ENCODE results near the gene ERP27. TPM values are rescaled to one million over a fixed set of nuclear protein-coding genes. Genes with fewer than 3 reads are reported as not detected.

The ERP27 gene
- total RNA-seq, 1 donor from 2014 or later, result 0.87 TPM

DNA sequence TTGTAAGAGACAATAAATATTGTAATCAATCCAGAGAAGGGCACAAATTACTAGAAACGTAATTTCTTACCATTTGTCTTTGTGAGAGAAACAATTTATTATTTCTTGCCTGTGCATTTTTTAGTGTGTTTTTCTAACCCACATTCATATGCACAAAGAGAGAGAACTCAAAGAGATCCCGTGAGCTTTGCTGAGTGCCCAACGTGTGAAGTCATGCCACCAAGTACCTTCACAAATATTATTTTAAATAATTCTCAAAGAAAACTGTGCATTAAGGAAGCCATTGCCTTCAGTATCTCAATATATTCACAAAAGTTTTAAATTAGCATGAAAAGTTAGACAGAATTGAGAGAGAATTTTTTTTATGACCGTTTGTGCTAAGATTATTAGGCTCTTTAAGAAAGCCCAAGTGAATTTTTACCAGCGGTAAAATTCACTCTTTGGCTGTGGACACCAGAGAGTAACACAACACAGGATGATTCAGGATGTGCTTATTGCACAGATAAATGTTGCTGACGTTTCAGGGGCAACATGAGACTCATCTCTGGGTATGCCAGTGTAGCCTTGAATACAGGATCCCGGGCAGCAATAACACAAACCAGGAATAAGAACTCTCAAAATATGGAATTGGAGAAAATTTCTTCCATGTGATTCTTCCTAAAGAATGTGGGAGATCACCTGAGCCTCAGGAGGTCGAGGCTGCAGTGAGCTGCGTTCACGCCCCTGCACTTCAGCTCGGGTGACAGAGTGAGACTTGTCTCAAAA is 20.2 kb upstream of the ERP27 start:
- no peaks in the 10 kb centered on the region for H3K27me3 Mint-ChIP-seq (ENCODE audit: low read depth)
- peak overlapping the region; percentile 45 for H3K27ac Mint-ChIP-seq (ENCODE audit: unreplicated experiment)
- H3K4me1 Mint-ChIP-seq (ENCODE audit: low read depth), result peaks cover 42% of the 10 kb centered on the region
- TF ChIP-seq, protein P1, sequence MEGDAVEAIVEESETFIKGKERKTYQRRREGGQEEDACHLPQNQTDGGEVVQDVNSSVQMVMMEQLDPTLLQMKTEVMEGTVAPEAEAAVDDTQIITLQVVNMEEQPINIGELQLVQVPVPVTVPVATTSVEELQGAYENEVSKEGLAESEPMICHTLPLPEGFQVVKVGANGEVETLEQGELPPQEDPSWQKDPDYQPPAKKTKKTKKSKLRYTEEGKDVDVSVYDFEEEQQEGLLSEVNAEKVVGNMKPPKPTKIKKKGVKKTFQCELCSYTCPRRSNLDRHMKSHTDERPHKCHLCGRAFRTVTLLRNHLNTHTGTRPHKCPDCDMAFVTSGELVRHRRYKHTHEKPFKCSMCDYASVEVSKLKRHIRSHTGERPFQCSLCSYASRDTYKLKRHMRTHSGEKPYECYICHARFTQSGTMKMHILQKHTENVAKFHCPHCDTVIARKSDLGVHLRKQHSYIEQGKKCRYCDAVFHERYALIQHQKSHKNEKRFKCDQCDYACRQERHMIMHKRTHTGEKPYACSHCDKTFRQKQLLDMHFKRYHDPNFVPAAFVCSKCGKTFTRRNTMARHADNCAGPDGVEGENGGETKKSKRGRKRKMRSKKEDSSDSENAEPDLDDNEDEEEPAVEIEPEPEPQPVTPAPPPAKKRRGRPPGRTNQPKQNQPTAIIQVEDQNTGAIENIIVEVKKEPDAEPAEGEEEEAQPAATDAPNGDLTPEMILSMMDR (IDR thresholded peaks at IDR 0.05), result no peak
- no peaks in the 10 kb centered on the region for H3K9me3 Mint-ChIP-seq (ENCODE audit: low read depth)
- H3K36me3 Mint-ChIP-seq (ENCODE audit: low read depth), result no peaks in the 10 kb centered on the region
- no peak overlapping the region for H3K4me3 Mint-ChIP-seq (ENCODE audit: unreplicated experiment)
- DNase-seq (ENCODE audit: low spot score), result no peak

DNA sequence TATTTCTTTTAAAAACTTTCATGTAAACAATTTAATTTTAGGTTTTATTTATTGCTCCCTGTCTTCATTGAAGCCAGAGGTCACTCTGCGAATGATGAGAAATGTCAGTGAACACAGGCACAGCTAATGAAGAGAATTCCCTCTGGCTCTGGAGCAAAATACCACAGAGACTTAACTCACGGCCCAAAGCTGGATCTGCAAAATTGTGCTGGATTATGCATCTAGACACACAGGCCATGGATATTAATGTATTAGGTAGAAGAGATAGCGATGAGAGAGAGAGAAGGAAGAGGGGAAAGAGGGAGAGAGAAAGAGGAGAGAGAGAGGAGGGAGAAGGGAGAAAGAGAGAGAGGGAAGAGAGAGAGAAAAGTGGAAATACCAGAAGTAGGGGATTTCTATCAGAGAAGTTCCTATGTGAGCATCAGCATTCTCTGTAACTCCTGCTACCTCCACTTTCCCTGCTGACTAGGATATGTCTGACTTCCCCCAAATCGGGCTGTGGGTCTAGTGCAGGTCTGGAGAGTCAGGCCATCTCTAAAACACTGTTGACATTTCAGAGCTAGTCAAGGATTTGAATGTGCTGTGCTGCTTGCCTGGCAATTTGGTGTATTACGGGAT is 19.3 kb upstream of the ERP27 start:
- TF ChIP-seq, protein P1 (IDR thresholded peaks at IDR 0.05), result no peak
- H3K27me3 Mint-ChIP-seq (ENCODE audit: low read depth), result no peaks in the 10 kb centered on the region
- H3K4me1 Mint-ChIP-seq (ENCODE audit: low read depth), result peaks cover 48% of the 10 kb centered on the region
- H3K27ac Mint-ChIP-seq (ENCODE audit: unreplicated experiment), result peak overlapping the region; percentile 27
- no peak for DNase-seq (ENCODE audit: low spot score)
- no peaks in the 10 kb centered on the region for H3K9me3 Mint-ChIP-seq (ENCODE audit: low read depth)
- no peaks in the 10 kb centered on the region for H3K36me3 Mint-ChIP-seq (ENCODE audit: low read depth)
- H3K4me3 Mint-ChIP-seq (ENCODE audit: unreplicated experiment), result no peak overlapping the region

- no peak overlapping the region for H3K27ac Mint-ChIP-seq (ENCODE audit: unreplicated experiment)
- no peaks in the 10 kb centered on the region for H3K36me3 Mint-ChIP-seq (ENCODE audit: low read depth)
- H3K27me3 Mint-ChIP-seq (ENCODE audit: low read depth), result no peaks in the 10 kb centered on the region
- TF ChIP-seq, protein P1 (IDR thresholded peaks at IDR 0.05), result no peak
- H3K4me3 Mint-ChIP-seq (ENCODE audit: unreplicated experiment), result no peak overlapping the region
- DNase-seq (ENCODE audit: low spot score), result no peak
- H3K9me3 Mint-ChIP-seq (ENCODE audit: low read depth), result no peaks in the 10 kb centered on the region
- peaks cover 55% of the 10 kb centered on the region for H3K4me1 Mint-ChIP-seq (ENCODE audit: low read depth)
Measured at GRCh38 chr12:14956905-14957304, 18.6 kb upstream of the ERP27 start.

GRCh38 chr12:14956024-14956891 is 17.9 kb upstream of the ERP27 start:
- Mint-ChIP-seq H3K4me1 (ENCODE audit: low read depth) (peaks cover 57% of the 10 kb centered on the region), H3K4me3 (ENCODE audit: unreplicated experiment) (no peak overlapping the region), H3K36me3 (ENCODE audit: low read depth) (no peaks in the 10 kb centered on the region), H3K27ac (ENCODE audit: unreplicated experiment) (no peak overlapping the region), H3K9me3 (ENCODE audit: low read depth) (no peaks in the 10 kb centered on the region), H3K27me3 (ENCODE audit: low read depth) (no peaks in the 10 kb centered on the region)
- TF ChIP-seq, protein P1 (IDR thresholded peaks at IDR 0.05), result no peak
- DNase-seq (ENCODE audit: low spot score), result no peak

GRCh38 chr12:14954269-14954668 is 15.9 kb upstream of the ERP27 start:
- TF ChIP-seq, protein P1 (IDR thresholded peaks at IDR 0.05), result no peak
- no peak overlapping the region for H3K4me3 Mint-ChIP-seq (ENCODE audit: unreplicated experiment)
- H3K9me3 Mint-ChIP-seq (ENCODE audit: low read depth), result no peaks in the 10 kb centered on the region
- H3K27me3 Mint-ChIP-seq (ENCODE audit: low read depth), result no peaks in the 10 kb centered on the region
- no peaks in the 10 kb centered on the region for H3K36me3 Mint-ChIP-seq (ENCODE audit: low read depth)
- no peak overlapping the region for H3K27ac Mint-ChIP-seq (ENCODE audit: unreplicated experiment)
- peaks cover 54% of the 10 kb centered on the region for H3K4me1 Mint-ChIP-seq (ENCODE audit: low read depth)
- no peak for DNase-seq (ENCODE audit: low spot score)

Measured in chondrocyte (in vitro differentiated cells).